Spleen (tissue), 11 donors: ENCODE results near the gene DNAJC3. TPM values are rescaled to one million over a fixed set of nuclear protein-coding genes. Genes with fewer than 3 reads are reported as not detected.

Experiments
- DNase-seq: peaks from one replicate; pipeline ENCODE4 v3.0.0-alpha.2; 2020
- H3K27ac ChIP-seq, 8 donors: fragments of 200-600 bp; sonication (generic) in 7 of 8; 1 replicate in 4 of 8; 2 replicates in 4 of 8; pipeline versions ENCODE4 v1.5.0 to v1.8.0; 2016 to 2021; ENCODE audit warnings: inconsistent platforms in 4 of 8, mild to moderate bottlenecking in 4 of 8, moderate library complexity in 1 of 8
- H3K27me3 ChIP-seq, 7 donors: fragments of 200-600 bp; sonication (generic) in 6 of 7; replicated peaks in 1 of 7; 1 replicate in 4 of 7; 2 replicates in 3 of 7; pipeline versions ENCODE4 v1.5.0 to v1.8.0; 2016 to 2021; ENCODE audit warnings: inconsistent platforms in 3 of 7, mild to moderate bottlenecking in 1 of 7
- H3K36me3 ChIP-seq, 6 donors: fragments of 200-600 bp; sonication (generic) in 5 of 6; 1 replicate in 4 of 6; 2 replicates in 2 of 6; pipeline versions ENCODE4 v1.5.0 to v1.8.0; 2016 to 2021; ENCODE audit warnings: inconsistent platforms in 2 of 6
- H3K4me1 ChIP-seq, 6 donors: fragments of 200-600 bp; sonication (generic) in 5 of 6; 1 replicate in 3 of 6; 2 replicates in 3 of 6; pipeline versions ENCODE4 v1.5.0 to v1.8.0; 2016 to 2021; ENCODE audit warnings: inconsistent platforms in 3 of 6
- H3K4me3 ChIP-seq, 8 donors: fragments of 200-600 bp; sonication (generic) in 7 of 8; 1 replicate in 4 of 8; 2 replicates in 4 of 8; pipeline versions ENCODE4 v1.5.0 to v1.8.0; 2016 to 2021; ENCODE audit warnings: inconsistent platforms in 4 of 8, mild to moderate bottlenecking in 4 of 8, moderate library complexity in 2 of 8
- H3K9me3 ChIP-seq, 8 donors: fragments of 200-600 bp; sonication (generic) in 7 of 8; 1 replicate in 4 of 8; 2 replicates in 4 of 8; pipeline versions ENCODE4 v1.5.0 to v1.8.0; 2016 to 2021; ENCODE audit warnings: inconsistent platforms in 4 of 8
- CTCF ChIP-seq, 11 experiments: fragments of 200-600 bp in 7 of 11; fragments of 450-650 bp in 4 of 11; sonication (generic) in 4 of 11; IDR thresholded peaks in 8 of 11; conservative IDR thresholded peaks in 3 of 11; 1 replicate in 7 of 11; 2 replicates in 4 of 11; pipeline versions ENCODE4 v1.4.0 to v1.8.0; 2016 to 2021; ENCODE audit warnings: antibody characterized with exemption in 11 of 11, inconsistent platforms in 4 of 11, mild to moderate bottlenecking in 1 of 11
- POLR2A ChIP-seq, 3 donors: fragments of 450-650 bp; IDR thresholded peaks; one replicate each; pipeline ENCODE4 v1.5.1; 2017; ENCODE audit warnings: antibody characterized with exemption in 3 of 3, mild to moderate bottlenecking in 1 of 3
- POLR2AphosphoS5 ChIP-seq, 3 donors: sonication (generic); formaldehyde crosslinking; IDR thresholded peaks; one replicate each; pipeline ENCODE4 v1.5.1; 2017; ENCODE audit warnings: antibody characterized with exemption in 3 of 3
- WGBS, 5 donors: extraction: QIAGEN DNeasy Blood & Tissue Kit in 3 of 5; methylation state at CpG; one replicate each; pipeline versions ENCODE4 v1.1.5 to v1.1.7; 2013 to 2018; 5-methylcytosine and 5-hydroxymethylcytosine counted together
- intact Hi-C: fragments of 100-400 bp; cut with DNase I; formaldehyde crosslinking; loops from one replicate; pipeline ENCODE4 v1.15.0; 2023; ENCODE audit warnings: low total_unique reads
- polyA plus RNA-seq, 3 donors: library from polyadenylated mRNA; stranded (reverse); fragments of 200-250 nt; gene quantifications; one replicate each; pipeline ENCODE4 v1.2.1, GENCODE V29; 2013
- total RNA-seq, 7 donors: library from RNA; depleted of rRNA in 3 of 7; stranded (reverse); fragments of >200 nt in 3 of 7; fragmentation: NEBNext Ultra II Directional in 4 of 7; extraction: Animal tissue kit (Norgen Biotek cat#: 25700) in 4 of 7; gene quantifications; one replicate each; pipeline versions ENCODE4 v1.1.0 to v1.2.1, GENCODE V29; 2016 to 2021
- donor health status: healthy with polysubstance abuse.
- donor health status: DM: no; HTN: no; CAD: no; lungs with moderate emphysema.
- donor health status: DM: no; HTN: no; CAD: no.
- donor health status: Bipolar disorder and iron deficiency.
- donor health status: healthy.
- donor health status: DM: no; HTN: no; CAD: no.
- donor health status: DM: yes; HTN: yes; CAD: no.

The DNAJC3 gene
- total and polyA plus RNA-seq, 10 donors: 5.0 to 56.8 (median 45.0) TPM

- Histone ChIP-seq H3K36me3 (peaks cover 0 to 12% (median 0%) of the 10 kb centered on the region in 6 donors), H3K27me3 (no peaks in the 10 kb centered on the region), H3K4me1 (peaks cover 0 to 24% (median 5%) of the 10 kb centered on the region in 6 donors), H3K4me3 (no peak overlapping the region), H3K27ac (no peak overlapping the region), H3K9me3 (peaks cover 0 to 4% (median 0%) of the 10 kb centered on the region in 8 donors)
- intact Hi-C loops: no loop called here
- no peak for DNase-seq
- TF ChIP-seq POLR2A (IDR thresholded peaks at IDR 0.05) (no peak), CTCF (IDR thresholded peaks at IDR 0.05 in 8 of 11, conservative IDR thresholded peaks at IDR 0.05 in 3 of 11) (no peak), POLR2AphosphoS5 (IDR thresholded peaks at IDR 0.05) (no peak)
Measured at GRCh38 chr13:95740979-95741320, 64.0 kb downstream of the DNAJC3 start.

DNA sequence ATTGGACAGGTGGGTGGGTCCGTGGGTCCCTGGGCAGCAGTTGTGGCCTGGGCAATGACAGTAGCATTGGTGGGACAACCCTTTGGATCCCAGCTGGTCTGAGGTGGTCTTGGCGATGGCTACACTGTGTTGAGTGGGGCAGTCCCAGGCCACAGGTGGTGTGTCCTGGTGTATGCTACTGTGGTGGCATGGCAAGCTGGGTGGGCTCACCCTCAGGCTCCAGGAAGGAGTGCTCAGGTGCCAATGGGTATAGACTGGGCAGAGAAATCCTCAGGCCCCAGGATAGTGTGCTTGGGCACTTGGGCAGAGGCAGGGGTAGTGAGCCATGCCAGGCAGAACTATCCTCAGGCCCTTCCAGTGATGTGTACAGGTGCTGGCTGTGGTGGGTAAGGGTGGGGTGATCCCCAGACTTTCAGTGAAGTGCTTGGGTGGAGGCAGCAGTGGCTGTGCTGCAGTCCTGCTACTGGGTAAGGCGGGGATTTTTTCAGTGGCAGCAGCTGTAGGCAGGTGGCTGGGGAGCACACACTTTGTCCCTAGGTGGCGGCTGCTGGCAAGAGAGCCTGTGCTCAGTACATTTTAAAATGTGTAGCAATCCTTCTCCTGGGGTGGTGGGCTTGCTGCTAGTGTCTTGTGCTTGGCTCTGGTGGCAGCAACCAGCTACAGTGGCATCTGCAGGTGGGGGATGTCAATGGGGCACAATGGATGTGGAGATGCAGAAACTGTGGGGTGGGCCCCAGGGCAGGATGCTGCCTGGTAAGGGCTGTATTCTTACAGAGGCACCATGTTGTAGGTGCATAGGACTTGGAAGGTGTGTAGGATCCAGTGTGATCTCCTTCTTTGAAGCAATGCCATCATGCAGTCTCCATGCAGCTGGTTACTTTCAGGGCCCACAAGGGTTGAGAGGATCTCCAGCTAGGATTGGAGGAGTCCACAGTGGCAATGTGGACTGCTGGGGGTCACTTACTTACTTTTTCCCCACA is 64.9 kb downstream of the DNAJC3 start:
- WGBS, 5 donors: 96 to 99% (median 97%) methylated on average over 4 of the region's 4 CpGs

DNA sequence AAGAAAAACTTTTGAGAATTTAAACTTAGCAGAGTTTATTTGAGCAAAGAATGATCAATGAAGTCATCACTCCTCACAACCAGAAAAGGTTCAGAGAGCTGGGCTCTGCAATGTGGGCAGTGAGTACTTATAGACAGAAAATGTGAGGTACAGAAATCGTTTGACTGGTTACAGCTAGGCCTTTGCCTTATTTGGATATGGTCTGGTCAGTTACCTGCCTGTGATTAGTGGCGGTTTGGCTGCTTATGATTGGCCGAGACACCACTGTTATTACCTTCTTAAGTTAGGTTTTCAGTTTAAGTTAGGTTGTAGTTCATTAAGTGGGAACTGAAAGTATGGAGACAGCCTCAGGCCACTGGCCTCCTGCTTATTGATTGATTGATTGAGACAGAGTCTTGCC is 66.3 kb downstream of the DNAJC3 start:
- Histone ChIP-seq H3K9me3 (peaks cover 0 to 4% (median 0%) of the 10 kb centered on the region in 8 donors), H3K4me1 (peaks cover 0 to 24% (median 5%) of the 10 kb centered on the region in 6 donors), H3K27ac (no peak overlapping the region), H3K36me3 (peaks cover 0 to 12% (median 0%) of the 10 kb centered on the region in 6 donors), H3K4me3 (no peak overlapping the region), H3K27me3 (no peaks in the 10 kb centered on the region)
- WGBS, 5 donors: 92 to 97% (median 95%) methylated on average over 3 of the region's 3 CpGs
- DNase-seq: no peak
- no peak for TF ChIP-seq CTCF (IDR thresholded peaks at IDR 0.05 in 8 of 11, conservative IDR thresholded peaks at IDR 0.05 in 3 of 11)
- intact Hi-C loops: no loop called here

More for the DNA sequence above, 64.9 kb downstream of the DNAJC3 start:
- Histone ChIP-seq H3K27ac (no peak overlapping the region), H3K4me3 (no peak overlapping the region), H3K27me3 (no peaks in the 10 kb centered on the region), H3K4me1 (peaks cover 0 to 24% (median 5%) of the 10 kb centered on the region in 6 donors), H3K9me3 (peaks cover 0 to 4% (median 0%) of the 10 kb centered on the region in 8 donors), H3K36me3 (peaks cover 0 to 12% (median 0%) of the 10 kb centered on the region in 6 donors)
- TF ChIP-seq POLR2AphosphoS5 (IDR thresholded peaks at IDR 0.05) (no peak), CTCF (IDR thresholded peaks at IDR 0.05 in 8 of 11, conservative IDR thresholded peaks at IDR 0.05 in 3 of 11) (no peak), POLR2A (IDR thresholded peaks at IDR 0.05) (no peak)
- DNase-seq: no peak
- intact Hi-C loops: no loop called here

GRCh38 chr13:95745289-95745688 is 68.3 kb downstream of the DNAJC3 start:
- Histone ChIP-seq H3K27me3 (no peaks in the 10 kb centered on the region), H3K27ac (no peak overlapping the region), H3K4me3 (no peak overlapping the region), H3K4me1 (peaks cover 0 to 30% (median 5%) of the 10 kb centered on the region in 6 donors), H3K9me3 (peaks cover 0 to 3% (median 0%) of the 10 kb centered on the region in 8 donors), H3K36me3 (peaks cover 0 to 12% (median 0%) of the 10 kb centered on the region in 6 donors)
- DNase-seq: no peak
- 92 to 96% (median 93%) methylated on average over 4 of the region's 4 CpGs for WGBS, 5 donors
- intact Hi-C loops: no loop called here
- TF ChIP-seq CTCF (IDR thresholded peaks at IDR 0.05 in 8 of 11, conservative IDR thresholded peaks at IDR 0.05 in 3 of 11) (no peak), POLR2A (IDR thresholded peaks at IDR 0.05) (no peak), POLR2AphosphoS5 (IDR thresholded peaks at IDR 0.05) (no peak)
